ENCODE measurements around the gene CD8B2.
"Not testable (repeated sequence)": the region's sequence is repeated elsewhere in the genome, so short reads cannot be mapped to it uniquely, and the experiment has no call there.

CD8B2 gene

GRCh38 chr2:106553321-106553720, 66.2 kb downstream of the CD8B2 start:
- no peak for DNase-seq

- DNase-seq: no peak
Measured at GRCh38 chr2:106554411-106554810, 67.2 kb downstream of the CD8B2 start.

- DNase-seq: no peak
Measured at GRCh38 chr2:106555053-106555452, 67.9 kb downstream of the CD8B2 start.

GRCh38 chr2:106559786-106560185, 72.6 kb downstream of the CD8B2 start:
- DNase-seq: not testable (repeated sequence)

- no peak for DNase-seq
Measured at GRCh38 chr2:106560773-106561172, 73.6 kb downstream of the CD8B2 start.

GRCh38 chr2:106561356-106561755, 74.2 kb downstream of the CD8B2 start:
- DNase-seq: no peak

- no peak for DNase-seq
Measured at GRCh38 chr2:106561803-106562202, 74.6 kb downstream of the CD8B2 start.

- DNase-seq: no peak
Measured at GRCh38 chr2:106562268-106563186, 75.4 kb downstream of the CD8B2 start.

GRCh38 chr2:106563195-106563594, 76.0 kb downstream of the CD8B2 start:
- no peak for DNase-seq

GRCh38 chr2:106565599-106565998, 78.4 kb downstream of the CD8B2 start:
- no peak for DNase-seq

- peak; percentile 18 for DNase-seq
Measured at GRCh38 chr2:106566050-106566449, 78.9 kb downstream of the CD8B2 start.

GRCh38 chr2:106566484-106566883, 79.3 kb downstream of the CD8B2 start:
- DNase-seq: not testable (repeated sequence)

GRCh38 chr2:106570316-106570715, 83.2 kb downstream of the CD8B2 start:
- DNase-seq: no peak
